Psoas muscle (tissue), 8 donors: ENCODE results near the gene WDR35. TPM values are rescaled to one million over a fixed set of nuclear protein-coding genes. Genes with fewer than 3 reads are reported as not detected.
A peak's percentile ranks its signal among the peaks of the same experiment; 100 is the strongest.

Experiments
- ATAC-seq, 4 donors: fragments of 200-7000 bp; cut with Tn5 transposase; one replicate each; pipeline ENCODE4 v1.9.1; 2020; ENCODE audit warnings: moderate library complexity in 3 of 4, mild to moderate bottlenecking in 2 of 4
- DNase-seq, 2 donors: peaks; one replicate each; pipeline ENCODE4 v3.0.0-alpha.2; 2020
- H3K27ac ChIP-seq: fragments of 200-600 bp; one replicate; pipeline ENCODE4 v1.8.0; 2022
- H3K27me3 ChIP-seq, 3 donors: fragments of 200-600 bp in 1 of 3; one replicate each; pipeline versions ENCODE4 v1.6.1 to v1.8.0; 2013 to 2022; ENCODE audit warnings: low read length in 2 of 3, mild to moderate bottlenecking in 2 of 3, moderate library complexity in 1 of 3; ENCODE audit not compliant: insufficient read depth in 3 of 3
- H3K36me3 ChIP-seq, 2 donors: fragments of 200-600 bp in 1 of 2; one replicate each; pipeline versions ENCODE4 v1.6.1 to v1.8.0; 2013 to 2022; ENCODE audit warnings: low read depth in 1 of 2, mild to moderate bottlenecking in 1 of 2, moderate library complexity in 1 of 2; ENCODE audit not compliant: insufficient read depth in 1 of 2
- H3K4me1 ChIP-seq: fragments of 200-600 bp; one replicate; pipeline ENCODE4 v1.8.0; 2022
- H3K4me3 ChIP-seq: fragments of 200-600 bp; one replicate; pipeline ENCODE4 v1.8.0; 2022; ENCODE audit warnings: mild to moderate bottlenecking
- H3K9me3 ChIP-seq: fragments of 200-600 bp; one replicate; pipeline ENCODE4 v1.8.0; 2022
- CTCF ChIP-seq: fragments of 200-600 bp; IDR thresholded peaks from one replicate; pipeline ENCODE4 v1.8.0; 2022; ENCODE audit warnings: antibody characterized with exemption
- WGBS, 3 donors: extraction: QIAGEN DNeasy Blood & Tissue Kit; methylation state at CpG; one replicate each; pipeline versions ENCODE4 v1.1.6 to v1.1.7; 2013; 5-methylcytosine and 5-hydroxymethylcytosine counted together
- intact Hi-C, 2 donors: fragments of 100-400 bp; cut with DNase I; formaldehyde crosslinking; loops; one replicate each; pipeline versions ENCODE4 v1.11.0 to v1.14.2; 2022
- long read RNA-seq, 2 donors: library from polyadenylated mRNA; unstranded; transcript quantifications; one replicate each; pipeline ENCODE4 v2.0.0, GENCODE V29; 2021
- polyA plus RNA-seq, 3 donors: library from polyadenylated mRNA; stranded (reverse); fragments of 200-250 nt; gene quantifications; one replicate each; pipeline ENCODE4 v1.2.3, GENCODE V29; 2013
- total RNA-seq, 4 donors: library from RNA; stranded (reverse); fragmentation: NEBNext Ultra II Directional in 2 of 4; extraction: Animal tissue kit (Norgen Biotek cat#: 25700) in 2 of 4; gene quantifications; one replicate each; pipeline versions ENCODE4 v1.2.1 to v1.2.4, GENCODE V29; 2021 to 2023
- donor health status: healthy with polysubstance abuse.
- donor health status: DM: no; HTN: no; CAD: no; lungs with moderate emphysema.
- donor health status: Bipolar disorder and iron deficiency.
- donor health status: healthy.
- donor health status: DM: yes; HTN: yes; CAD: no.
- donor health status: DM: no; HTN: no; CAD: no.
- donor health status: DM: no; HTN: no; CAD: no.
- donor health status: DM: yes; HTN: yes; CAD: no.

Gene WDR35
- total RNA-seq (1 to 10 TPM; 3.0 to 6.1 (median 3.5) TPM), polyA plus RNA-seq (1 to 10 TPM; 1.7 to 3.7 (median 2.2) TPM)
- long read RNA-seq, donor 1, full-length matches to known transcripts: 1 of 2 reads
- long read RNA-seq, donor 1, partial matches to known transcripts: 1 of 2 reads
- long read RNA-seq, donor 1, other reads (novel, unspliced or antisense): 0 of 2 reads
- long read RNA-seq, donor 2, full-length matches to known transcripts: 3 of 10 reads
- long read RNA-seq, donor 2, partial matches to known transcripts: 4 of 10 reads
- long read RNA-seq, donor 2, other reads (novel, unspliced or antisense): 3 of 10 reads

- DNase-seq: peak; percentile 93 to 94
Observed at GRCh38 chr2:19989667-19990415, at the start of gene WDR35. WDR35 (minus strand) TSS chr2:19990105; CDS start chr2:19990015, 90 bp downstream.

GRCh38 chr2:20037660-20038059, 47.8 kb upstream of the WDR35 start:
- peaks cover 8% of the 10 kb centered on the region for H3K4me1 ChIP-seq
- no peaks in the 10 kb centered on the region for H3K27me3 ChIP-seq
- no peak overlapping the region for H3K4me3 ChIP-seq
- H3K9me3 ChIP-seq: no peaks in the 10 kb centered on the region
- intact Hi-C loops: no loop called here
- no peak overlapping the region for H3K27ac ChIP-seq
- DNase-seq (no peak), ATAC-seq (no peak)
- no peak for TF ChIP-seq CTCF
- peaks cover 19 to 81% of the 10 kb centered on the region in 2 donors for H3K36me3 ChIP-seq
- 65 to 73% (median 72%) methylated on average over 2 of the region's 2 CpGs for WGBS, 3 donors

More at GRCh38 chr2:19989667-19990415, at the start of gene WDR35:
- Histone ChIP-seq H3K4me3 (peak within 1 kb of the TSS; percentile 87), H3K27ac (peak within 1 kb of the TSS; percentile 59), H3K36me3 (peaks cover 0 to 1% of the 10 kb centered on the region in 2 donors), H3K4me1 (peaks cover 11% of the 10 kb centered on the region), H3K9me3 (no peaks in the 10 kb centered on the region), H3K27me3 (no peaks in the 10 kb centered on the region)
- intact Hi-C loops: no loop called here
- peak; percentile 99 to 100 (median 100) for ATAC-seq
- no peak for TF ChIP-seq CTCF
- WGBS, 3 donors: 0 to 1% (median 1%) methylated on average over 62 to 70 of the region's 70 CpGs

GRCh38 chr2:20035955-20036666, 46.2 kb upstream of the WDR35 start:
- DNase-seq (no peak), ATAC-seq (no peak)
- no peak for TF ChIP-seq CTCF
- intact Hi-C loops: no loop called here
- no peak overlapping the region for H3K4me3 ChIP-seq
- H3K9me3 ChIP-seq: no peaks in the 10 kb centered on the region
- no peak overlapping the region for H3K27ac ChIP-seq
- peaks cover 19 to 96% of the 10 kb centered on the region in 2 donors for H3K36me3 ChIP-seq
- 48 to 71% (median 66%) methylated on average over 4 of the region's 4 CpGs for WGBS, 3 donors
- H3K4me1 ChIP-seq: peaks cover 5% of the 10 kb centered on the region
- no peaks in the 10 kb centered on the region for H3K27me3 ChIP-seq

GRCh38 chr2:20034821-20035220, 44.9 kb upstream of the WDR35 start:
- Histone ChIP-seq H3K4me1 (no peaks in the 10 kb centered on the region), H3K36me3 (peaks cover 20 to 96% of the 10 kb centered on the region in 2 donors), H3K4me3 (no peak overlapping the region), H3K27ac (no peak overlapping the region), H3K9me3 (peaks cover 3% of the 10 kb centered on the region), H3K27me3 (no peaks in the 10 kb centered on the region)
- no peak for TF ChIP-seq CTCF
- intact Hi-C loops: no loop called here
- WGBS, 3 donors: 73 to 75% (median 73%) methylated on average over 2 of the region's 2 CpGs
- ATAC-seq: no peak
- DNase-seq: no peak
